Measurements from ENCODE around the gene SCNN1A. TPM values are rescaled to one million over a fixed set of nuclear protein-coding genes. Genes with fewer than 3 reads are reported as not detected.

SCNN1A gene
- total RNA-seq, 1 experiment from 2014 or later = 2.9 TPM

DNA sequence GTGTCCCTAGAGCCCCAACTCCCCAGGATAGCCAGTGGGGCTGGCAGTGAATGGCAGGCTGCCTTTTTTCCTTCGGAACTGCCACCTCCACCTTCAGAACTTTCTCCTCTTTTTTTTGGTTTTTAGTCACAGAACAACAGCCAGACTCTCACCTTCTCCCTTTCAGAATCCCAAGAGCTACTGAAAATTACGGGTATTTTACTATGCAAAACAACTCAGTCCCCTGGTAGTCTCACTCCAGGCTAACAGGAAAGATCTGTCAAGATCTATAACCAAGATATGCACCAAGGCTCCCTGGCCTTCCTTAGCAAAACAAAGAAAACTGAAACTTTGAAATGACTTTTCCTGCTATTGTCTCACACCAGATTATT is 52.4 kb downstream of the SCNN1A start:
- H4K20me1 ChIP-seq (ENCODE audit: low read length) = no peaks in the 10 kb centered on the region
- BruUV-seq (replicated peaks) = no TSS peak
- no peaks in the 10 kb centered on the region for H3K36me3 ChIP-seq (ENCODE audit: low read depth, low read length)
- peaks cover 23% of the 10 kb centered on the region for H3K4me1 ChIP-seq (ENCODE audit: insufficient read depth, low read length)
- H3K9ac ChIP-seq (ENCODE audit: low read length) = no peak overlapping the region
- no peaks in the 10 kb centered on the region for H3F3A ChIP-seq (ENCODE audit: low read length, unreplicated experiment)
- H3K4me2 ChIP-seq (ENCODE audit: low read length) = no peak overlapping the region
- TF ChIP-seq CTCF (conservative IDR thresholded peaks at IDR 0.05; ENCODE audit: low read depth, low read length) (no peak), EZH2 (IDR thresholded peaks at IDR 0.05; ENCODE audit: low read length, unreplicated experiment) (no peak), EZH2phosphoT487 (IDR thresholded peaks at IDR 0.05; ENCODE audit: borderline replicate concordance, low read length) (no peak)
- no peaks in the 10 kb centered on the region for H3K9me2 ChIP-seq (replicated peaks; ENCODE audit: low read length)
- intact Hi-C loops (cut with micrococcal nuclease) = loop anchor here (1.0 to 5.0 kb wide), 3 partner anchors 36 to 148 kb away; partner anchors contain the start of gene VAMP1
- no peak overlapping the region for H2AFZ ChIP-seq (ENCODE audit: low read length)
- POLR2A ChIA-PET (ENCODE audit: unreplicated experiment) = interaction anchor here (0.5 to 0.7 kb wide), 2 partner anchors 37 to 211 kb away, joined by 4 to 9 read pairs; partner anchors contain the start of gene GAPDH
- H3K9me3 ChIP-seq (ENCODE audit: low read length) = no peaks in the 10 kb centered on the region
- peak overlapping the region; percentile 62 for H3K27ac ChIP-seq (ENCODE audit: low read length)
- H3K4me3 ChIP-seq (ENCODE audit: low read length) = no peak overlapping the region
- no peaks in the 10 kb centered on the region for H3K79me2 ChIP-seq (ENCODE audit: low read length)
- ATAC-seq (no peak), DNase-seq (no peak)
- H3K27me3 ChIP-seq (ENCODE audit: low read length) = no peaks in the 10 kb centered on the region
- CTCF ChIA-PET = interaction anchor here (0.6 to 1.3 kb wide), 3 partner anchors 31 to 148 kb away, joined by 3 to 6 read pairs (median 3); partner anchors contain the start of gene VAMP1

DNA sequence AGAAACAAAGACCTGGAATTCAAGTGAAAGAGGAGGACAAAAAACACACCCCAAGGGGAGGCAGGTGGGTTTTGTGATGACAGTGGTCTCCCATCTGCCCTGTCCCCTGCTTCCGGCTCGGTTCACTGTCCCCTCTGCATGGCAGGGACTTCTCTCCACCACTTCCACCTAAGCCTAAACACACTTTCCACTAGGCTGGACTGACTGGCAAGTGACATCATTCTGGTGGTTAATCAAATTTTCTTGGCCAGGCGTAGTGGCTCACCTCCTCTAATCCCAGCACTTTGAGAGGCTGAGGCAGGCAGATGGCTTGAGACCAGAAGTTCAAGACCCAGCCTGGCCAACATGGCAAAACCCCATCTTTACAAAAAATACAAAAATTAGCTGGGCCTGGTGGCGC is 53.0 kb downstream of the SCNN1A start:
- ATAC-seq (no peak), DNase-seq (no peak)
- H4K20me1 ChIP-seq (ENCODE audit: low read length) = no peaks in the 10 kb centered on the region
- H3F3A ChIP-seq (ENCODE audit: low read length, unreplicated experiment) = no peaks in the 10 kb centered on the region
- no peaks in the 10 kb centered on the region for H3K36me3 ChIP-seq (ENCODE audit: low read depth, low read length)
- no peaks in the 10 kb centered on the region for H3K27me3 ChIP-seq (ENCODE audit: low read length)
- no TSS peak for BruUV-seq (replicated peaks)
- TF ChIP-seq CTCF (conservative IDR thresholded peaks at IDR 0.05; ENCODE audit: low read depth, low read length) = no peak
- TF ChIP-seq EZH2 (IDR thresholded peaks at IDR 0.05; ENCODE audit: low read length, unreplicated experiment) = no peak
- no peak for TF ChIP-seq EZH2phosphoT487 (IDR thresholded peaks at IDR 0.05; ENCODE audit: borderline replicate concordance, low read length)
- no peak overlapping the region for H3K4me3 ChIP-seq (ENCODE audit: low read length)
- peaks cover 23% of the 10 kb centered on the region for H3K4me1 ChIP-seq (ENCODE audit: insufficient read depth, low read length)
- no peak overlapping the region for H2AFZ ChIP-seq (ENCODE audit: low read length)
- no peaks in the 10 kb centered on the region for H3K9me2 ChIP-seq (replicated peaks; ENCODE audit: low read length)
- ChIA-PET POLR2A (ENCODE audit: unreplicated experiment) (interaction anchor here (0.6 to 0.7 kb wide), 2 partner anchors 36 to 121 kb away, joined by 5 to 9 read pairs; no protein-coding TSS in a partner anchor), CTCF (interaction anchor here (0.6 to 1.3 kb wide), 2 partner anchors 30 to 148 kb away, joined by 3 to 6 read pairs; partner anchors contain the start of gene VAMP1)
- no peaks in the 10 kb centered on the region for H3K9me3 ChIP-seq (ENCODE audit: low read length)
- H3K27ac ChIP-seq (ENCODE audit: low read length) = peak overlapping the region; percentile 62
- H3K9ac ChIP-seq (ENCODE audit: low read length) = no peak overlapping the region
- H3K4me2 ChIP-seq (ENCODE audit: low read length) = no peak overlapping the region
- no peaks in the 10 kb centered on the region for H3K79me2 ChIP-seq (ENCODE audit: low read length)
- intact Hi-C loops (cut with micrococcal nuclease) = loop anchor here (2.0 to 5.0 kb wide), 2 partner anchors 35 to 148 kb away; partner anchors contain the start of gene VAMP1

DNA sequence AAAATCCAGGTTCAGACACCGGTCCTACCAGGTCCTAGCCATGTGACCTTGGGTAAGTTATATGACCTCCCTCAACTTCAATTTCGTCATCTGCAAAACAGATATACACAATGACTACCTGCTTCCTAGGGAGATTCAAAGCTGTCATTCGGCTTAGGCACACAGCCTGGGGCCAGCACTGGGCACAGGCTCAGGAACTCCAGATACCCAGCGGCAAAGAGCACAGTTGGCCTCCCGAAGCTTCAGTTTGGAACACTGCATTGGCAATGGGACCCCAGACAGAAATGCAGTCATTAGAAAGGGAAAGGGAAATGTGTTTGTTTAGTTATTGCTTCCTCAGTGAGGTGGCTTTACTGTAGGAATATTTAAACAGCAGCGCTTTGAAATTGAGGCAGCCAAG is 53.5 kb downstream of the SCNN1A start:
- no peak overlapping the region for H3K9ac ChIP-seq (ENCODE audit: low read length)
- no peaks in the 10 kb centered on the region for H3K9me3 ChIP-seq (ENCODE audit: low read length)
- ChIA-PET CTCF (no interaction called here), POLR2A (ENCODE audit: unreplicated experiment) (interaction anchor here (0.6 kb wide), 1 partner anchor 121 kb away, joined by 5 read pairs; no protein-coding TSS in a partner anchor)
- peaks cover 23% of the 10 kb centered on the region for H3K4me1 ChIP-seq (ENCODE audit: insufficient read depth, low read length)
- TF ChIP-seq EZH2phosphoT487 (IDR thresholded peaks at IDR 0.05; ENCODE audit: borderline replicate concordance, low read length) (no peak), EZH2 (IDR thresholded peaks at IDR 0.05; ENCODE audit: low read length, unreplicated experiment) (no peak), CTCF (conservative IDR thresholded peaks at IDR 0.05; ENCODE audit: low read depth, low read length) (no peak)
- no peaks in the 10 kb centered on the region for H3K36me3 ChIP-seq (ENCODE audit: low read depth, low read length)
- H3K4me3 ChIP-seq (ENCODE audit: low read length) = no peak overlapping the region
- no peak overlapping the region for H2AFZ ChIP-seq (ENCODE audit: low read length)
- H3K27me3 ChIP-seq (ENCODE audit: low read length) = no peaks in the 10 kb centered on the region
- H4K20me1 ChIP-seq (ENCODE audit: low read length) = no peaks in the 10 kb centered on the region
- BruUV-seq (replicated peaks) = no TSS peak
- DNase-seq (peak; percentile 57), ATAC-seq (peak; percentile 7; the same call in 1 of the 2 replicates)
- intact Hi-C loops (cut with micrococcal nuclease) = loop anchor here (2.0 to 5.0 kb wide), 2 partner anchors 35 to 149 kb away; partner anchors contain the start of gene VAMP1
- H3K9me2 ChIP-seq (replicated peaks; ENCODE audit: low read length) = no peaks in the 10 kb centered on the region
- H3F3A ChIP-seq (ENCODE audit: low read length, unreplicated experiment) = no peaks in the 10 kb centered on the region
- no peak overlapping the region for H3K4me2 ChIP-seq (ENCODE audit: low read length)
- no peaks in the 10 kb centered on the region for H3K79me2 ChIP-seq (ENCODE audit: low read length)
- peak overlapping the region; percentile 62 for H3K27ac ChIP-seq (ENCODE audit: low read length)

All from PC-3 (cell line).